NCI-H2196 treated with DMSO at 0.1 percent for 48 hours (cell line): ENCODE data around the gene NACC1.

Source experiments
- DNase-seq: peaks from one replicate; lab custom pipeline; 2025; ENCODE audit not compliant: unreplicated experiment; lab: John Stamatoyannopoulos, UW

The NACC1 gene

DNA sequence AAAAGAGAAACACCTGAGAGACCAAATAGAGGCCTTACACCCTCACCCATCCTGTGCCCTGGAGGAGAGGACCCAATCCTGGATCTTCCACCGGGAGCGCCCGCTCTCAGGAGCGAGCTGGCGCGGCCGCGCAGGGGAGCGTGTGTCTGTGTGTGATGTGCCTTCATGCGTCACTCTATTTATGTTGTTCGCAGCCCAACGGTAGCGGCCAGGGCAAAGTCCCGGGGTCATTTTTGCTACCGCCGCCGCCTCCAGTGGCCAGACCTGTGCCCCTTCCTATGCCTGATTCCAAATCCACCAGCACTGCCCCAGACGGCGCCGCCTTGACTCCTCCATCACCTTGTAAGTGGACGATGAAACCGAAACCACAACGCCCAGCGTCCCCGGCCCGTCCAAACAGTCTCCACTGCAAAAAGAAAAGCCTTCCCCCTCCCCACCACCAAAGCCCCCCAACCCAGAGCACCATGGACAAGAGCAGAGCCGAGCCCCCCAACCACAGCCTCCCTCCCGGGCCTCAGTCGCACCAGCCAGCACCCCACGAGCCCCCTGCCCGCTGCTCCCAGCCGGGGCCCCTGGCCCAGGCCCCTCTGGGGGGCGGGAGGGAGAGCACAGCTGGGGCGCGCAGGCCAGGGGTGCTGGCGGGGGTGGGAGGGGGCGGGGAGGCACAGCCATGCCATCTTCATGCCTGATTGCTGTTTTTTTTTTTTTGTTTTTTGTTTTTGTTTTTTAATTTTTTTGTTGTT, 30.1 kb upstream of the NACC1 start:
- DNase-seq: no peak

DNA sequence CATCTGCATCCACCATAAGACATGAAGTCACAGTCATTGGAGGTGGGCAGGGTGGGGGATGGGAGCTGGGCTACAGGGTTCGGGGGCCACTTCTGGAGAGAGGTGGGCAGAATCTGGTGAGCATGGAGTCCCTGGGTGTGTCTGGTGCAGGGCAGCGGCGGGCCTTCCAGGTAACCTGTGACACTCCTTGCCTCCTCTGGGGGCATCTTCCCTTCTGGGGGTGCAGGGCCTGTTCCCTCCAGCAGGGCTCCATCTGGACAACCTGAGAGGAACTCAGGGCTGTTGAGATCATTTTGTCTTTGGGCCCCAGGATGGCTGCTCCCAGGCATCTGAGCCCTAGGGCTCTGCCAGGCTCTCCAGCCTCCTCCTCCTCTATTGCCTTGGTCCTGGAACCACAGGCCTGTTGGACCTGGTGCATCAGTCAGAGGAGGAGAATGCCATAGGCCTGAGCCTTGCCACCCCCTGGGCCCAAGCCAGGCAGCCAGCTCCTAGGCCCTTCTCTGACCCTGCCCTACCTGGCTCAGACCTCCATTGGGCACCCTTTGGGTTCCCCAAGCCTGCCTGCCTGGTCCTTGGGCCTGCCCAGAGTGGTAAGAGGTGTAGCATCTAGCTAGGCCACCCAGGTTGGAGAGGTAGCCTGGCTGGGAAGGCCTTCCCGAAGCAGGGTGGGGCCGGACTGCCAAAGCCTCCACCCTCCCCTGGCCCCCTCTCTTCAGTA, 28.8 kb upstream of the NACC1 start:
- no peak for DNase-seq

DNA sequence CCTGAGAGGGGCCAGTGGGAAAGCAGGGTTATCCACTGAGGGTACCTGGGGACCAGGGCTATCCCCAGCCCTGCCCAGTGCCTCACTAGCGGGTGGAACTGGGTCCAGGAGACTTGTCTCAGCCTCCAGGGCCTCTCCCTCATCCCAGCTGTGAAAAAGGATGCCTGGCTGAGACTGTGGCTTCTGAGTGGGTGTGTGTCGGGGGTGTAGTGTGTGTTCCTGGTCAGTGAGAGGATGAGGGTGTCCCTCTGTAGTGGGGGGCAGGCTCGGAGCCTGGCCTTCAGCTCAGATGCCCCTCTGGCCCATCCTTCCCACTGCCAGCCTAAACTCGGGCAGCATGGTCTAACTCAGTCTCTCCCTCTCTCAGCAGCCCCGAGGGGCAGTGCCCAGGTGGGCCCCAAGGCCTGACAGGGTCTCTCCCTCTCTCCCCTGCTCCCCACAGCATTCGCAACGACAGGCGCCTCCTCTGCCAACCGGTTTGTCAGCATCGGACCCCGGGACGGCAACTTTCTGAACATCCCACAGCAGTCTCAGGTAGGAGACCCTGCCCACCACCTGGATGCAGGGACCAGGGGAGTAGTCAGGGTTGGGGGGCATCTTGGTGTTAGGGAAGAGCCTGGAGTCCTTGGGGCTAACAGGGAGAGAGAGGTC, 28.1 kb upstream of the NACC1 start:
- no peak for DNase-seq

DNA sequence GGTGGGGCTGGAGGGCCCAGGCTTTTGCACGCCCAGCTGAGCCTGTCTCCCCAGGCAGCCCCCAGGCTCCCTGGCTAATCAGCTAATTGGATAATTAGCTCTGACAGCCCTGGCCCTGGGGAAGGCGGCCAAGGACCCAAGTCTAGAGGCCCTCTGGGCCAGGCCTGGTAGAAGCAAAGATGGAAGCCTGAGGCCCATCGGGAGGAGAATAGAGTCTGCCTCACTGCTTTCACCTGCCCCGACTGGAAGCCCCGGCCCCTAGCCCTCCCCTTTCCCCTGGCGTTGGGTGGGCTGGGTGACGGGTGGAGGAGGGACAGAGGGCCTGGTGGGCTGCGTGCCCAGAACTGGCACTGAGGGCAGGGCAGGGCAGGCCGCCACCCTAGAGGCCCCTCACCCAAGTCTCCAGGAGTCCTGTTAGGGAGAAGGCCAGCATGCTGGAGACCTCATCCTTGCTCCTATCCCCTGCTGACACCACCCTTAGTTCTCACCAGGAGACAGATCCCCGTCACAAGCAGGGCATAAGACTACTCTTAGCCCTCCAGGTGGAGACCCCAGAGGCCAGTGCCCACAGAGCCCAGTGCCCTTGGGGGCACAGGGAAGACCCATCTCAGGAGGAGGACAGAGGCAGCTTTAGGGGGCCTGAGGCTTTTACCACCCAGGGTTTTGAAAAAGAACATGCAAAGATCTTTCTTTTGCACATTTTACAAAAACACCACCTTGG, 27.4 kb upstream of the NACC1 start:
- no peak for DNase-seq

DNA sequence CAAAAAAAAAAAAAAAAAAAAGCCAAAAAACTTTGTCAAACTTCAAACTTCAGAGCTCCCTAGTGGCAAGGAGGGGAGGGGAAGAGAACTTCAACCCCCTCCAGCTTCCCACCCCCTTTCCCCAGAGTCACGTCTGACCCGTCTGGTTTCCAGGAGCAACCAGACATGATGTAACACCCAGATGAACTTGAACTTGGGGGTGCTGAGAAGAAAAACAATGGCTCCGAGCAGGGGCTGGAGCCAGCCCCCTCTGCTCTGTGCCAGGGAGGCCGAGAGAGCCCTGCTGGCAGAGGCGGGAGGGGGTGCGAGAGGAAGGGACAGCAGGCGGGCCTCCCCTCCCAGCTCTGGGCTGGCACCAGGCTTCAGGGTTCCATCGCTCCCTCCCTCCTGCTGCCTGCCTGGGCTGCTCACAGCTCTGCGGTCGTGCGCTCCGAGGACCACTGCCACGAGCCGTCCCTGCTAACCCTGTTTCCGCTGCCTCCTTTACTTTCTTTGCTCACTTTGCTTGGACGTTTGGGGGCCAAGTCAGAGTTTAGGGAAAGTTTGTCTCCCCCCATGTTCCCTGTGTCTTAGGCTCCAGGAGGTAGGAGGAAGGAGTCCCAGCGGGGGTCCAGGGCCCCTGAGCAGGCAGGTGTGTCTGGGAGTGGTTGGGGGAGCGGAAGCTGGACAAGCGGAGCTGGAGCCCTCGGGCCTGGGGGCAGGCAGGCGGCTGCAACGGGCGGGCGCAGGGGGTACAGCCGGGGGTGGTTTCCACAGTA, 26.5 kb upstream of the NACC1 start:
- DNase-seq: no peak

DNA sequence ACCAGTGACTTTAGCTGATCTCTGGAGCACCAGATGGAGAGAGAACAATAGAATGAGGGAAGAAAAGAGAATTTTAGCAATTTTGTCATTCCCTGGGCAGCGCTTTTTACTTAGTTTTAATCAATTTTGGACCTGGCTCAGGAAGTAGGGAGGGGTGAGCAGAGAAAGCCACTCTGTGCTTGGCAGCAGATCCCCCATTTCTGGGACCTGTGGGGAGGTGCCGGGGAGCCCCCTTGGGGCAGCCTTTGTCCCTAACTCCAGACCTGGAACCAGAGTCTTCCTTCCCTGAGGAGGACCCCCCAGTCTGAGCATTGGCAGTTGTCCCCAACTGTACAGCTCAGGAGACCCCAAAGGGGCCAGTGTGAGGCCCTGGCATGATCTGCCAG, 25.9 kb upstream of the NACC1 start:
- DNase-seq: no peak

DNA sequence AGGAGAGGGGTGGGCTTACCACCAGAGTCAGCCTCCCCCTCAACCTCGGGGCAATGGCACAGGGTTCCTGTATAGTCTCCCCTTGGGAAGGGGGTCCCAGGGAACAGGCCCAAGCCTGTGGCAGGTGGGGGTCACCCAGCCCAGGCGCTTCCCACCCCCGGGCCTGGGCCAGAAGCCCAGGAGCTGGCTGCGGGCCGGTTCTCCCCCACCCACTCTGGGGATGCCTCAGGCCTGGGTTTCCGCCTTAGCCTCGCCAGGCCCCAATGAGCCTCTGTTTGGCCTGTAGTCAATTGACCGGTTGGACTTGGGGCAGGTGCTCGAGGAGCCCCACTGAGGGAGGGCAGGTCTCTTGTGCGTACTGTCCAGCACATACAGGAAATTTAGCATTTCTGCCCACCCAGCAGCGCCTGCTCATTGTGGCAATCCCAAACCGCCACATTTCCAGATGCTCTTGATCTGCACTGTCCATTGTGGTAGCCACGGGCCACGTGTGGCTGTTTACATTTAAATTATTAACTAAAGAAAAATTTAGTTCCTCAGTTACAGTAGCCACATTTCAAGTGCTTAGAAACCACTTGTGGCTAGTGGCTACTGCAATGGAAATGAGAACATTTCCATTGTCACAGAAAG, 25.3 kb upstream of the NACC1 start:
- DNase-seq: no peak

DNA sequence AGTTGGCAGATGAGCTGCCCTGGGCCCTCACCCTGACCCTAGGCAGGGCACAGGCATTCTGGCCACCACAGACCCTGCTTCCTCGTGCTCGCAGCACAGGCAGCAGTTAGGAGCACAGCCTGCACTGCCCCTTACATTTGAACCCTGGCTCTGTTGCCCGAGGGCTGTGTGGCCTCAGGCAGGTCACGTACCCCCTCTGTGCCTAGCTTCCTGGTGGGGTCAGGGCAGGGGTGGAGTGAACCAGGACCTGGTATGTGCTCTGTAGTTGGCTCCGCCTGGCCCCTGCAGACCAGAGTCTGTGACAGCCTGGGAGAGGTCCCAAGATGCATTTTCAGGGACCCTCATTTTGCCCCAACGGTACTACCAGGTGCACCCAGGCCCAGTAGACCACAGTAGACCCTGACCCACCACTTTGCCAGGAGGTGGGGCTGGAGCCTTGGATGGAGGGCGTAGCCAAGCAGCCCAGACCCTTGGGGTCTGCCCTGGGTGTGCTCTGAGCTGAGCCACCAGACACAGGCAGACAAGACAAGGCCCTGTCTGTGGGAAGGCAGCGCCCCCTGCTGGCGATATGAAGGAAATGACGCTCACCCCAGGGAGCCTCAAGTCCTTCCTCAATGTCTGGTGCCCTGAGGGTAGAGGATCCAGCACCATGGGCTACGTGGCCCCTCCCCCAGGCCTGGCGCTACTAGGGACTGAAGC, 24.5 kb upstream of the NACC1 start:
- peak; percentile 78 for DNase-seq

DNA sequence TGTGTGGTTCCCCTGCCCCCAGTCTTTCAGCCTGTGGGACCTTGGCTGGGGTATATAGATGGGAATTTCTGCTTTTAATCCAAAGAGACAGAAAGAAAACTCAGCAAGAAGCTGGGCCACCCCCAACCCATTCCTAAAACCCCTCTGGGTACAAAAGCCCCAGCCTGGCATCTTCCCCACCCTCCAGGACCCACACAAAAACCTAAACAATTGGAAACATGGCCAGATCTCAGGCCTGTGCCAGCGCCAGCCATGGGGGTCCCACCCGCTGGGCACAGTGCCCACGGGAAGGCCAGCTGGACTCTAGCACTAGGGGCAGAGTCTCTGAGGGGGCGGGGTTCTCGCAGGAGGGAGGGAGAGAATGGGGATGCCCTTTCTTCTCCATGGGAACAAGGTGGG, 24.0 kb upstream of the NACC1 start:
- no peak for DNase-seq

DNA sequence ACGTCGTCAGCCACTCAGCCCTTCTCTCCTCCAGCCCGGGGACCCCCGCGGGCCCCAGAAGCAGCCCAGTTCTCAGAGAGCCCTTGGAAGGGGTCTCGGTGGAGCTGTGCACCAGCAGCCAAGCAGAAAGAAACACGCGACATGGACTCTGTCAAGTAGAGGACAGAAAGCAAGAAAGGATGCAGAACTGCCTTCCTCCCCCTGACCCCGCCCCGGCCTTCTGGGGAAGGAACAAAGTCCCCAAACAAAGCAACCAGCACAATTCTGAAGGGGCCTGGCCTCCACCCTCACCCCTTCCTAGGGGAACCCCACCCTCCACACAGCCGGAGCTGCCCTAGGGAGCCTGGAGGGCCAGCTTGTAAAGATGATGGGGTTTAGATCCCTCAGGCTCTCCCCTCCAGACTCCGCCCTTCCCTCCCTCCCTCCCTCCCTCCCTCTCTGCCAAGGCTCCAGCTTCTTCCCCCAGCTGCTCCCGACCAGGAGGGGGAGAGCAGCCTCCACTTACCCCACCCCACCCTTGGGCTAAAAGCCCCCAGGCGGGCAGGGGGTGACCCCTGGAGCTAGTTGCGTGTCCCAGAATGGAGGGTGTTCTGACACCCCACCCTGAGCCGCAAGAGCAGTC, 23.2 kb upstream of the NACC1 start:
- no peak for DNase-seq

DNA sequence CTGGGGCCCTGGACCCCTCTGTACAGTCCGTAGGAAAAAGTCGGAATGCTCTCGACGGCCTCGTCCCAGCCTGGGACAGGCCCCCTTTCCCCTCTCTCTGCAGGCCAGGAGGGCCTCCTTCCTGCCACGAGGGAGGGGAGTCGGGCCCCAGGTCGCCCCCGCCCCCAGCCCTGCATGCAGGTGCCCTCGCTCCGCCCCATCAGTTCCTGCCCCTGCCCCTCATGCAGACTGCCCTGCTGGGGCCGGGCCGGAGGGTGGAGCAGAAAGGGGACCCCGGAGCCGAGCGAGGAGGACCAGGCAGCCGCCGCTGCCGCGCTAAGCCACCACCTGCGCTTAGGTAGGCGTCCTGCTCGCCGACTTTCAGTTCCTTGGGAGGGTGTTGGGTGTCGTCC, 22.7 kb upstream of the NACC1 start:
- no peak for DNase-seq

DNA sequence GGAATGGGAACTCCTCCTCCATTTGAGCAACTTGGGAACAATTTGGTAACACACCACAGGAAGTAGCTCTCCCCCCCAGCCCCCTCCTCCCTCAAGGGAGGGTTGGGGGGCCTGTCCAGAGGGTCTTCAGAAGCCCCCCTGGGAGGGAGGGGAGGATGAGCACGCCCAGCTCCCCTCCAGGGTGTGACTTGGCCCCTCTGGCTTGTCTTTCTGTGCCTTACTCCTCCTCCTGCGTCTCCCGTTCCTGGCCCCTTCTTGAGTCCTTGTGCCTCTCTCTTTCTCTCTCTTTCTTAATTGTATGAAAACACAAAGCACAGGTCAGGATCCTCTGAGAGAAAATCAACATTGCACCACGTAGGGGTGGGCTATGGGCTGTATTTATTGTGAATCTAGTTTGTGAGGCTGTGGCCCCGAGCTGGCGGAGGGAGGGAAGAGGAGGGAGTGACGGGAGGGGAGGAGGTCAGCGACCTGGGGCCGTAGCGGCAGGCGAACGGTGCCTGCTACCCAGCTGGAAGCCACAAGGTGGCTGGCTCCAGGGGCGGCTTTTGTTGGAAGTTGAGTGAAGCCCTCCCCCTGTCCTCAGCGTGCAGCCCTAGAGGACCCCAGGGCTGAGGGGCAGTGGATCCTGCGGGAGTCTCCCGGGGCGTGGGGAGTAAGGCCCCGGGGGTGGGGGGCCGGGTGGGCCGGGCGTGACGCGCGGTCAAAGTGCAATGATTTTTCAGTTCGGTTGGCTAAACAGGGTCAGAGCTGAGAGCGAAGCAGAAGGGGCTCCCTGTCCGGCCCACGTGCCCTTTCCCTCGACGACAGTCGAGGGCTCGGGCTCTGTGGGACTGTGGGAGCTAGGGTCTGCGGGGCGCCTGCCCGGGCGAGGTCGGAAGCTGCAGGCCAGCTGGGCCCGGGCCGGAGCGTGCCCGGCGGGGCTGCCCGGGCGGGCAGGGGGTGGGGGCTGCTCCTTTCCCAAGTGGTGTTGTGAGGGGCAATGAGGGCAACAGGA, 21.8 kb upstream of the NACC1 start:
- DNase-seq: no peak

DNA sequence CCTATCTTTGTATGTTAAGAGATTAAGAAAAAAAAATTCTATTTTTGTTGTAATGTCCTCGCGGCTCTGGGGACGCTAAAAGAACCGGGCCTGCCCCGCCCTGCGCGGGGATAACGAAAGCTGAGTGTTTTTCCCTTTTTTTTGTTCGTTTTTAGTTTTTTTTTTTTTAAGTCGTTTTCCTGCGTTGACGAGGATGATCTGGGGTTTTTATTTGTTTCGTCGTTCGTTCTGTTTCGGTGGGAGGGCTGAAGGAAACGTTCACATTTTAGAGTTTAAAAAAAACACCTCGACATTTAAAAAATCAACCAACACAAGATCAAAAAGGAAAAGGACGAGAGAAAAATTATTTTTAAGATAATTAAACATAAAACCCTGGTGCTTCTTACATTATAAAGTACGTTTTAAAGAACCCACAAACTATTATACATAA, 21.0 kb upstream of the NACC1 start:
- DNase-seq: no peak

DNA sequence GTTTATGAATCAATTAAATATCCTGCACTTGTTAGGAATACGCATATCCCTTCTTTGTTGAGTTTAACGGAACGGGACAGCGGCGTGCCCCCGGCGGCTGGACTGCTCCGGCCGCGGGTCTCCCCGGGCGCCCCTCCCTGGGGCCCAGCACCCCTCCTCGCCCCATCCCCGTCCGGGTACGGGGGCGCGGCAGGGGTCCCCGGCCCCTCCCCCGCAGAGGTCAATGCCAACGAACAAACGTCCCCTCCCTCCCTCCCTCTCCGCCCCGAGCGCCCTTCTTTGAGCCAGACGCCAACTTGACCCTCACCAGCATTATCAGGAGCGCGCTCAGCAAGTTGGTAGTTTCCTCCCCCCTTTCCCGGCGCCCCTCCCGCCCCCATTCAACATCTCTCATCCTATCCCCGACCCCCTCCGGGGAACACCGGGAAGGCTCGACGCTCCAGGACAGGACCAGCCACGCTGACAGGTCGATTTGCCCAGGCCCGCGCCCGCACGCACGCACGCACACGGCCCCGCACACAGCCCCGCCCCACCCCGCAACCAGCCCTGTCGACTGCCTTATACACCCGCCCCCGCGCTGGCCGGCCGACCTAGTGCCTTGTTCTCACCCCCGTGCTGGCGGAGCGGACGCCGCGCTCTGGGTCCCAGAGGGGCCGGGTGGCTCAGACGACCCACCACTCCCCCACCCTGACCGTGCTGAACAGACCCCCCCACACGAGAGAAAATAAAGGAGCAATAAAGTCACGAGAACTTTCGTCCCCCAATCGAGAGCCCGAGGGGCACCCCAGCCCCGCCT, 20.4 kb upstream of the NACC1 start:
- no peak for DNase-seq

DNA sequence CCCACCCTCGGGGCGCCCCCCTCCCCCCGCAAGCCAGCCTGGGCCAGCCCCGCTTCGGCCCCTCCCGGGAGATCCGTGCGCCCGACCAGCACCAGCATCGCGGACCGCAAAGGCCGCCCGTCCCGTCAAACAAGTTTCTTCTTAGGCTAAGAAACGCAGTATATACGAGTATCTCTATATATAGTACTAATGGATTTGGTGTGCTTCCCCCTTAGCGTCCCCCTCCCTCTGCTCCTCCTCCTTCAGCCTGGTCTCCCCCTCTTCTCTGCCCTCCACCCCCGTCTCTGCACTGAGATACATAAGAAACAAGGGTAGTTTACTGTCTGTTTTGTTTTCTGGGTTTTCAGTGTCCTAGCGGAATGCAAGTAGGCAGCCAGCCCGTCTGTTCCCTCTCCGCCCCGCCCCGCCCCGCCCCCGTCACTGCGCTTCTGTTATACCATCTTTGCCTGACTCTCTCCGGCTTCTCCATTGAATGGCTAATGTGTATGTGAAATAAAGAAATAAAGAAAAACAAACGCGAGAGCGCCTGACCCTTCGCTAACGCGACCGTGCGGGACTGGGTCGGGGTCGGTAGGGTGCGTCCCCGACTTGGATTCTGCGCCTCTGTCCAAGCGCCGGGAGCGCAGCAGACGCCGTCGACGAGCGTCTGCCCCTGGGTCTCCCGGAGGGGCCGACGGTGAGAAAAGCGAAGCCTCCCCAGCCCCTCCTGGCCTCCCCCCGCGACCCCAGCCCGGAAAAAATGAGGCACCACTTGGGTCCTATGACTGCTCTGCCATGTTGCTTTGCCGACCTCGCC, 19.6 kb upstream of the NACC1 start:
- DNase-seq: no peak
